GM13976 (cell line): ENCODE results near the gene THAP4.

ENCODE experiments used
- DNase-seq: peaks from one replicate; pipeline ENCODE4 v3.0.0; 2012; ENCODE audit warnings: low spot score
- in situ Hi-C: fragments of 300-500 bp; cut with MboI; formaldehyde crosslinking; loops from one replicate; pipeline ENCODE4 v1.12.0; 2022; ENCODE audit warnings: low sequenced_read_pairs, mixed read lengths, inconsistent platforms; ENCODE audit not compliant: unreplicated experiment
- TF ChIP-seq, protein P1 (sequence below): IDR thresholded peaks from 2 replicates; pipeline ENCODE4 v1.5.1; 2012; ENCODE audit warnings: borderline replicate concordance, mild to moderate bottlenecking; ENCODE audit not compliant: insufficient read depth; ENCODE audit errors: extremely low read depth, missing control alignments, control extremely low read depth

Gene THAP4

DNA sequence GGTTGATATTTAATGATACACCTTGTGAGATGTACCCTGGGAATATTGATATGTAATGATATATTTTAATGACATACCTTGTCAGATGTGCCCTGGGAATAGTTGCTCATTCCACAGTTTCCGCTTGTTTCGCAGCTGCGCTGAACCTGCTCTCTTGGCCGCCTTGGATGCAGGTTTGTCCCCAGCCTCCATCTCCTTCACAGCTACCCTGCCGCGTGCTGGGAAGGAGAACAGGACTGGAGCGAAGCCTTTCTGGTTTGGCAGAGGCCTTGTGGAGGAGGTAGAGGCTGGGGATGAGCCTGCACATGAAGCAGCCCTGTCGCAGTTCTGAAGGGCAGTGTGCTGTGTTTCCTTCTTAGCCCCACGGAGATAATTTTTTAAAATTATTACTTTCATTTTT, 15.2 kb upstream of the THAP4 start:
- TF ChIP-seq, protein P1, sequence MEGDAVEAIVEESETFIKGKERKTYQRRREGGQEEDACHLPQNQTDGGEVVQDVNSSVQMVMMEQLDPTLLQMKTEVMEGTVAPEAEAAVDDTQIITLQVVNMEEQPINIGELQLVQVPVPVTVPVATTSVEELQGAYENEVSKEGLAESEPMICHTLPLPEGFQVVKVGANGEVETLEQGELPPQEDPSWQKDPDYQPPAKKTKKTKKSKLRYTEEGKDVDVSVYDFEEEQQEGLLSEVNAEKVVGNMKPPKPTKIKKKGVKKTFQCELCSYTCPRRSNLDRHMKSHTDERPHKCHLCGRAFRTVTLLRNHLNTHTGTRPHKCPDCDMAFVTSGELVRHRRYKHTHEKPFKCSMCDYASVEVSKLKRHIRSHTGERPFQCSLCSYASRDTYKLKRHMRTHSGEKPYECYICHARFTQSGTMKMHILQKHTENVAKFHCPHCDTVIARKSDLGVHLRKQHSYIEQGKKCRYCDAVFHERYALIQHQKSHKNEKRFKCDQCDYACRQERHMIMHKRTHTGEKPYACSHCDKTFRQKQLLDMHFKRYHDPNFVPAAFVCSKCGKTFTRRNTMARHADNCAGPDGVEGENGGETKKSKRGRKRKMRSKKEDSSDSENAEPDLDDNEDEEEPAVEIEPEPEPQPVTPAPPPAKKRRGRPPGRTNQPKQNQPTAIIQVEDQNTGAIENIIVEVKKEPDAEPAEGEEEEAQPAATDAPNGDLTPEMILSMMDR = no peak
- DNase-seq = no peak
- in situ Hi-C loops = no loop called here

- TF ChIP-seq, protein P1 = no peak
- DNase-seq = no peak
- in situ Hi-C loops = no loop called here
These were observed 13.0 kb upstream of the THAP4 start for GRCh38 chr2:241649927-241650326.

GRCh38 chr2:241649404-241649803, 12.4 kb upstream of the THAP4 start:
- in situ Hi-C loops = no loop called here
- no peak for DNase-seq
- TF ChIP-seq, protein P1 = no peak

DNA sequence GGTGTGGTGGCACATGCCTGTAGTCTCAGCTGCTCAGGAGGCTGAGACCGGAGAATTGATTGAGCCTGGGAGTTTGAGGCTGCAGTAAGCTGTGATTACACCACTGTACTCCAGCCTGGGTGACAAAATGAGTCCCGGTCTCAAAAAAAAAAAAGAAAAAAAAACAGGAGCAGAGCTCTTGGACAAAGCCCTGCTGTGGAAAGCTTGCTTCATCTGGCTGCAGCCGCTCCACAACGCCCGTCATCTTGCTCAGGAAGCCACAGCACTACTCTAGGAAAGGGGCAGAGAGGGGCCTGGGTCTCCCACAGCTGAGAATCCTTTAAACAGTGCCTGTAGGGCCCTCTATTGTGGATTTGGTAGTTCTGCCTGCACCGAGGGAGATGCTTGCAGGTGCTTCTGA, 11.5 kb upstream of the THAP4 start:
- TF ChIP-seq, protein P1 = no peak
- in situ Hi-C loops = no loop called here
- no peak for DNase-seq

DNA sequence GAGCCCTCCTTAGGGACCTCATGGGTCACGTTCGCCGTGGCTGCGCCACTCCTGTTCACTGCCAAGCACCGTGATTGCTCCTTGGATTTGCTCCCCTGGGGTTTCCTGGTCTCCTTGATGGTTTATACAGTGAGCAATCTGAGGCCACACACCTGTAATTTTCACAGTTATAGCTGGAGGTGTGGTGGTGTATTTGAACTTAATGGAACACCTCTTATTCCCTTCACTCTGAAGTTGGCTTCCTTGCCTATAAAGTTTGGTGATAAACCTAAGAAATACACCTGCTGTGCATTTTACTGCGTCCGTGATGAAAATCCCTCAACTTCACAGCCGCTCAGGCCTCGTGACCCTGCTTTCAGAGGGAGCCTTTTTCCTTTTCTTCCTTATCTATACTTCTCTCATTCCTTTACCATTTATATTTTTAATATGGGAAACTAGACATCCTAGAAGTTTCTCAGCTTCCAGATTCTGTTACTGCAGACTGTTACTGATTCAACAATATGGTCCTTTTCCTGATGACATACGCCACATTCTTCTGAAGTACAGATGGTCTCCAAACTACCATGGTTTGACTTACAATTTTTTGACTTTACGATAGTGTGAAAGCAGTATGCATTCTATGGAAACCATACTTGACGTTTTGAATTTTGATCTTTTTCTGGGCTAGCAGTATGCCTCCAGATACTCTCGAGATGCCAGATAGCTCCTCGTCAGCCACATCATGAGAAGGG, 9.1 kb upstream of the THAP4 start:
- in situ Hi-C loops = no loop called here
- DNase-seq = no peak
- TF ChIP-seq, protein P1 = no peak

DNA sequence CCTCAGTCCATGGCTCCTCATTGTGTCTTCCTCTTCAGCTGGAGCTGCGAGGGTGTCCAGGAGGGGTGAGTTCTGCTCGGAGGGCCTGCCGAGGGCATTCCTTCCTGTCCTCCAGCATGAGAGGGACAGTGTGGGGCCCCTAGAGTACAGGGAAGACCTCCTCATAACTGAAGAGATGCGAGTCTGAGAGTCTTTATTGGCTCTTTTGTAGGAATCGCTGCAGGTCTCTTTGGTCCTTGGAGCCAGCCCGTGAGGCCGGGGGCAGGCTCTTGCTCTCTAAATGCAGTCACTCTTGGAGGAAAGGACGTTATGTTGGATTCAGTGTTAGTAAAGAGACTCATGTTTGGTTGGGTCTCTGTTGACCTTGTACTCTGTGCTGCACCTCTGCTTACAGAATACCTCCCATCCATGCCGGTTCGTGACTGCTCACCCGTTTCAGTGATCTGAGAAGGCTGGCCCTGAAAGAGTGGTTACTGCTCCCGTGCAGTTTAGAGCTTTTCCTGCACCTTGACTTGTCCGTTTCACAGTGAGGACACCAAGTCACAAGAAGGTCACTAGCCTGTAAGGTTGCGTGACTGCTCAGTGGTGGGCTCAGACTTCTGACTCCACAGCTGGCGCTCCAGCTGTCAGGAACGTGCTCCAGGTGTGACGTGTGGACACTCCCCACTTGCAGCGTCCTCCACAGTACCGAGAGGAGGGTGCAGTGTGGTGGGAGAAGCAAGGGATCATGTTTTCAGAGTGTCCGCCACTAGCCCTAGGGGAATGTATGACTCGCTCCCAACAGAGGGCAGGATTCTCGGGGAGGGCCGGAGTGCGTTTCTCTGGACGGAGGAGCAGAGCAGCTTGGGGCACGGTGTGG, 8.3 kb upstream of the THAP4 start:
- in situ Hi-C loops = no loop called here
- DNase-seq = no peak
- TF ChIP-seq, protein P1 = no peak
